Neural cell (in vitro differentiated cells): ENCODE results near the gene RMRP. TPM values are rescaled to one million over a fixed set of nuclear protein-coding genes. Genes with fewer than 3 reads are reported as not detected.
"Not testable (repeated sequence)": the region's sequence is repeated elsewhere in the genome, so short reads cannot be mapped to it uniquely, and the experiment has no call there.

ENCODE experiments used
- H2AFZ ChIP-seq: fragments of 200-600, 300-800 bp; sonication (generic), shearing (Covaris generic); 2 replicates; pipeline ENCODE4 v1.6.0; 2014; ENCODE audit warnings: low read depth, mild to moderate bottlenecking, antibody characterized with exemption, low read length, moderate library complexity
- H3F3A ChIP-seq: fragments of 200-600 bp; shearing (Covaris generic); 2 replicates; pipeline ENCODE4 v1.6.1; 2016; ENCODE audit warnings: mild to moderate bottlenecking, moderate library complexity, mixed read lengths, antibody characterized with exemption, low read length; ENCODE audit not compliant: insufficient read depth, poor library complexity, severe bottlenecking
- H3K27ac ChIP-seq: fragments of 200-600, 300-800 bp; sonication (generic), shearing (Covaris generic); 2 replicates; pipeline ENCODE4 v1.5.1; 2014; ENCODE audit warnings: mild to moderate bottlenecking, low read length, moderate library complexity
- H3K27me3 ChIP-seq: fragments of 300-800, 200-600 bp; sonication (generic), shearing (Covaris generic); 2 replicates; pipeline ENCODE4 v1.6.0; 2014; ENCODE audit warnings: mild to moderate bottlenecking, low read depth, low read length, moderate library complexity; ENCODE audit not compliant: insufficient read depth
- H3K36me3 ChIP-seq: fragments of 300-800, 200-600 bp; sonication (generic), shearing (Covaris generic); 2 replicates; pipeline ENCODE4 v1.5.1; 2014; ENCODE audit warnings: mild to moderate bottlenecking, antibody characterized with exemption, low read length, moderate library complexity; ENCODE audit not compliant: insufficient read depth
- H3K4me2 ChIP-seq: fragments of 300-800, 200-600 bp; sonication (generic), shearing (Covaris generic); 2 replicates; pipeline ENCODE4 v1.6.0; 2014; ENCODE audit warnings: mild to moderate bottlenecking, low read length
- H3K4me3 ChIP-seq: fragments of 300-800, 200-600 bp; sonication (generic), shearing (Covaris generic); 2 replicates; pipeline ENCODE4 v1.5.1; 2014; ENCODE audit warnings: mild to moderate bottlenecking, low read length, moderate library complexity
- H3K79me2 ChIP-seq: fragments of 200-600 bp; shearing (Covaris generic); replicated peaks from 2 replicates; pipeline ENCODE4 v1.6.0; 2014; ENCODE audit warnings: mild to moderate bottlenecking, low read length, moderate library complexity; ENCODE audit not compliant: insufficient read depth
- H3K9ac ChIP-seq: fragments of 300-800, 200-600 bp; sonication (generic), shearing (Covaris generic); 2 replicates; pipeline ENCODE4 v1.6.1; 2016; ENCODE audit warnings: mild to moderate bottlenecking, low read length, mixed read lengths
- H3K9me2 ChIP-seq: fragments of 200-600 bp; shearing (Covaris generic); 2 replicates; pipeline ENCODE4 v1.6.1; 2016; ENCODE audit warnings: mild to moderate bottlenecking, low read length, mixed read lengths; ENCODE audit not compliant: insufficient read depth
- H3K9me3 ChIP-seq: fragments of 200-600, 300-800 bp; sonication (generic), shearing (Covaris generic); 2 replicates; pipeline ENCODE4 v1.6.1; 2016; ENCODE audit warnings: mild to moderate bottlenecking, mixed run types, low read length, moderate library complexity, mixed read lengths
- H4K20me1 ChIP-seq: fragments of 200-600 bp; shearing (Covaris generic); 2 replicates; pipeline ENCODE4 v1.6.1; 2016; ENCODE audit warnings: mild to moderate bottlenecking, mixed run types; ENCODE audit not compliant: insufficient read depth
- EP300 ChIP-seq: fragments of 450-650 bp; conservative IDR thresholded peaks from 2 replicates; pipeline ENCODE4 v1.6.1; 2014; ENCODE audit warnings: antibody characterized with exemption, mild to moderate bottlenecking, moderate library complexity; ENCODE audit not compliant: poor library complexity, severe bottlenecking
- EZH2 ChIP-seq: fragments of 200-600, 300-800 bp; shearing (Covaris generic), sonication (generic); IDR thresholded peaks from 2 replicates; pipeline ENCODE4 v1.6.1; 2014; ENCODE audit warnings: antibody characterized with exemption, low read length, borderline replicate concordance, mild to moderate bottlenecking; ENCODE audit not compliant: insufficient read depth, poor library complexity, severe bottlenecking
- MXI1 ChIP-seq: fragments of 450-650 bp; conservative IDR thresholded peaks from 2 replicates; pipeline ENCODE4 v1.6.1; 2014; ENCODE audit warnings: antibody characterized with exemption, mild to moderate bottlenecking; ENCODE audit not compliant: poor library complexity, severe bottlenecking
- POLR2AphosphoS5 ChIP-seq: IDR thresholded peaks from 2 replicates; pipeline ENCODE4 v1.6.1; 2012
- RAD21 ChIP-seq: fragments of 450-650 bp; conservative IDR thresholded peaks from 2 replicates; pipeline ENCODE4 v1.6.1; 2014; ENCODE audit warnings: antibody characterized with exemption, mild to moderate bottlenecking, moderate library complexity
- SMC3 ChIP-seq: fragments of 450-650 bp; conservative IDR thresholded peaks from 2 replicates; pipeline ENCODE4 v1.6.1; 2014; ENCODE audit warnings: antibody characterized with exemption, mild to moderate bottlenecking, moderate library complexity; ENCODE audit not compliant: poor library complexity
- TAF1 ChIP-seq: IDR thresholded peaks from 2 replicates; pipeline ENCODE4 v1.6.1; 2012; ENCODE audit warnings: low read depth
- polyA plus RNA-seq: library from polyadenylated mRNA; depleted of rRNA; stranded (reverse); fragments of >200 nt; gene quantifications from 2 replicates; pipeline ENCODE4 v1.2.3, GENCODE V29; 2014
- TF ChIP-seq, protein P1 (sequence below): fragments of 450-650 bp; IDR thresholded peaks from 2 replicates; pipeline ENCODE4 v1.5.1; 2014; ENCODE audit warnings: antibody characterized with exemption, mild to moderate bottlenecking, moderate library complexity; ENCODE audit not compliant: poor library complexity, severe bottlenecking
- TF ChIP-seq, protein P2 (sequence below): IDR thresholded peaks from 2 replicates; pipeline ENCODE4 v1.6.1; 2012; ENCODE audit warnings: borderline replicate concordance

The RMRP gene
- polyA plus RNA-seq, 1 donor from 2014 or later = not detected

DNA sequence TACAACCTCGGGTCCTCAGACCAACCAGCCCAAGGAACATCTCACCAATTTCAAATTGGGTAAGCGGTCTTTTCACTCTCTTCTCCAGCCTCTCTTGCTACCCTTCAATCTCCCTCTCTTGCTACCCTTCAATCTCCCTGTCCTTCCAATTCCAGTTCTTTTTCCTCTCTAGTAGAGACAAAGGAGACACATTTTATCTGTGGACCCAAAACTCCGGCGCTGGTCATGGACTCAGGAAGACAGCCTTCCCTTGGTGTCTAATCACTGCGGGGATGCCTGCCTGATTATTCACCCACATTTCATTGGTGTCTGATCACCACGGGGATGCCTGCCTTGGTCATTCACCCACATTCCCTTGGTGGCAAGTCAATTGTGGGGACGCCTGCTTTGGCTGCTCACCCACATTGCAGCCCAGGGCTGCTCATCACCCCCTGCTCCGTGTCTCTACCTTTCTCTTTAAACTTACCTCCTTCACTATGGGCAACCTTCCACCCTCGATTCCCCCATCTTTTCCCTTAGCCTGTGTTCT lies 20.3 kb downstream of the RMRP start:
- not testable (repeated sequence) for H3K27me3 ChIP-seq, H3K9me3 ChIP-seq, H4K20me1 ChIP-seq, H3K9ac ChIP-seq, H3K79me2 ChIP-seq, H3K4me3 ChIP-seq, H3K27ac ChIP-seq, H3F3A ChIP-seq, H3K36me3 ChIP-seq, H3K4me2 ChIP-seq, H3K9me2 ChIP-seq, H2AFZ ChIP-seq

DNA sequence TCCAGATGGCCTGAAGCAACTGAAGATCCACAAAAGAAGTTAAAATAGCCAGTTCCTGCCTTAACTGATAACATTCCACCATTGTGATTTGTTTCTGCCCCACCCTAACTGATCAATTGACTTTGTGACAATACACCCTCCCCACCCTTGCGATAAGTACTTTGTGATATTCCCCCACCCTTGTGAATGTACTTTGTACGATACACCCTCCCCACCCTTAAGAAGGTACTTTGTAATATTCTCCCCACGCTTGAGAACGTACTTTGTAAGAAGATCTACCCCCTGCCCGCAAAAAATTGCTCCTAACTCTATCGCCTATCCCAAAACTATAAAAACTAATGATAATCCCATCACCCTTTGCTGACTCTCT lies 21.0 kb downstream of the RMRP start:
- not testable (repeated sequence) for H3K27me3 ChIP-seq, H4K20me1 ChIP-seq, H3K4me3 ChIP-seq, H3K9me3 ChIP-seq, H2AFZ ChIP-seq, H3F3A ChIP-seq, H3K27ac ChIP-seq, H3K36me3 ChIP-seq, H3K9ac ChIP-seq, H3K4me2 ChIP-seq, H3K9me2 ChIP-seq, H3K79me2 ChIP-seq

DNA sequence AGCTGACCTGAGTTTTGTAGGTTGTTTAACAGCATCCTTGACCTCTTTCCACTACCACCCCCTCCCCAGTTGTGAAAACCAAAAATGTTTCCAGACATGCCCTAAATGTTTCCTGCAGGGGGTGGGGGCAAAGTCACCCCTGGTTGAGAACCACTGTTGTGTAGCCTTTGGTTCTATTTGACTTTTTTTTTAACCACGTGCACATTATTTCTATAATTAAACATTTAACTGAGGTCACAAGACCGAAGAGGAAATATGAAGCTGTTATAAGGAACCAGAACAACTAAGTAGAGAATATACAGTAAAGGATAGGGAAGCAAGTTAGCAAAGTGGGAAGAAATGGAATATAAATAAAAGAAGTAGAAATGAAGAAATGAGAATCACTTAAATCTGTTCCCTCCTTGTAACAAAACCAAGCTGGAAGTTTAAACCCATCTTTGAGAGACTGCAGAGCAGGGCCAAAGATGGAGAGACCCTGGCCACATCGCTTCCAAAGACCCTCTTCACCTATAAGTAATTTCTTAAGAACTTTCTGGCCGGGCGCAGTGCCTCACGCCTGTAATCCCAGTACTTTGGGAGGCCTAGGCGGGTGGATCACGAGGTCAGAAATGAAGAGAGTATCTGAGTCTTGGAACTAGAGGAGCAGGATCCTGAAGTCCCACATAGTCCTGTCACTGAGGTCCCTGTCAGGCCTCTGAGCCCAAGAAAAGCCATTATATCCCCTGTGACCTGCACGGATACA lies 21.5 kb downstream of the RMRP start:
- Histone ChIP-seq H3K27ac (no peak overlapping the region), H3K36me3 (no peaks in the 10 kb centered on the region), H3K4me2 (no peak overlapping the region), H3F3A (no peaks in the 10 kb centered on the region), H3K9me3 (no peaks in the 10 kb centered on the region), H3K79me2 (no peaks in the 10 kb centered on the region), H3K9ac (no peak overlapping the region), H3K27me3 (no peaks in the 10 kb centered on the region), H3K9me2 (no peaks in the 10 kb centered on the region), H2AFZ (no peak overlapping the region), H3K4me3 (no peak overlapping the region), H4K20me1 (no peaks in the 10 kb centered on the region)
- TF ChIP-seq EP300 = no peak
- no peak for TF ChIP-seq EZH2
- TF ChIP-seq, protein P1, sequence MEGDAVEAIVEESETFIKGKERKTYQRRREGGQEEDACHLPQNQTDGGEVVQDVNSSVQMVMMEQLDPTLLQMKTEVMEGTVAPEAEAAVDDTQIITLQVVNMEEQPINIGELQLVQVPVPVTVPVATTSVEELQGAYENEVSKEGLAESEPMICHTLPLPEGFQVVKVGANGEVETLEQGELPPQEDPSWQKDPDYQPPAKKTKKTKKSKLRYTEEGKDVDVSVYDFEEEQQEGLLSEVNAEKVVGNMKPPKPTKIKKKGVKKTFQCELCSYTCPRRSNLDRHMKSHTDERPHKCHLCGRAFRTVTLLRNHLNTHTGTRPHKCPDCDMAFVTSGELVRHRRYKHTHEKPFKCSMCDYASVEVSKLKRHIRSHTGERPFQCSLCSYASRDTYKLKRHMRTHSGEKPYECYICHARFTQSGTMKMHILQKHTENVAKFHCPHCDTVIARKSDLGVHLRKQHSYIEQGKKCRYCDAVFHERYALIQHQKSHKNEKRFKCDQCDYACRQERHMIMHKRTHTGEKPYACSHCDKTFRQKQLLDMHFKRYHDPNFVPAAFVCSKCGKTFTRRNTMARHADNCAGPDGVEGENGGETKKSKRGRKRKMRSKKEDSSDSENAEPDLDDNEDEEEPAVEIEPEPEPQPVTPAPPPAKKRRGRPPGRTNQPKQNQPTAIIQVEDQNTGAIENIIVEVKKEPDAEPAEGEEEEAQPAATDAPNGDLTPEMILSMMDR = no peak

DNA sequence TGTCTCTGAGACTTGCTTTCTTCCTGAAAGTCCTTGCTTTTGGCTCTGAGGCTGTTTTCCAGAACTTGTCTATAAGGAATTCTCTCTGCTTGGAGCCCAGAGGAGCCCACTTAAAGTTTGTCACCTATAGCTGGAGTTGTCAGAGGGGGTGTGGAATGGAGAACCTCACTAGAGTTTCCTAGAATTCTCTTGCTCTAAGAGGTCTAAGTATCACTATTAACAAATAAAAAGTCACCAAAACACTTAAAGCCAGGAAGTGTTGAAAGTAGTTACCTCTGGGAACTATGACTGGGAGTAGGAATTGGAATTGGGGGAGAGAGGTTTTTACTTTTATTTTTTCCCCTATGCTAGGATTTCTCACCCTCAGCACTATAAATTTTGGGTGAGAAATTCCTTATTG lies 22.1 kb downstream of the RMRP start:
- Histone ChIP-seq H3K4me3 (no peak overlapping the region), H3K27me3 (no peaks in the 10 kb centered on the region), H3K9ac (no peak overlapping the region), H4K20me1 (no peaks in the 10 kb centered on the region), H3K4me2 (no peak overlapping the region), H3F3A (no peaks in the 10 kb centered on the region), H3K36me3 (no peaks in the 10 kb centered on the region), H2AFZ (no peak overlapping the region), H3K9me3 (no peaks in the 10 kb centered on the region), H3K27ac (no peak overlapping the region), H3K9me2 (no peaks in the 10 kb centered on the region), H3K79me2 (no peaks in the 10 kb centered on the region)
- TF ChIP-seq SMC3 = no peak
- no peak for TF ChIP-seq TAF1
- TF ChIP-seq MXI1 = no peak
- TF ChIP-seq, protein P2, sequence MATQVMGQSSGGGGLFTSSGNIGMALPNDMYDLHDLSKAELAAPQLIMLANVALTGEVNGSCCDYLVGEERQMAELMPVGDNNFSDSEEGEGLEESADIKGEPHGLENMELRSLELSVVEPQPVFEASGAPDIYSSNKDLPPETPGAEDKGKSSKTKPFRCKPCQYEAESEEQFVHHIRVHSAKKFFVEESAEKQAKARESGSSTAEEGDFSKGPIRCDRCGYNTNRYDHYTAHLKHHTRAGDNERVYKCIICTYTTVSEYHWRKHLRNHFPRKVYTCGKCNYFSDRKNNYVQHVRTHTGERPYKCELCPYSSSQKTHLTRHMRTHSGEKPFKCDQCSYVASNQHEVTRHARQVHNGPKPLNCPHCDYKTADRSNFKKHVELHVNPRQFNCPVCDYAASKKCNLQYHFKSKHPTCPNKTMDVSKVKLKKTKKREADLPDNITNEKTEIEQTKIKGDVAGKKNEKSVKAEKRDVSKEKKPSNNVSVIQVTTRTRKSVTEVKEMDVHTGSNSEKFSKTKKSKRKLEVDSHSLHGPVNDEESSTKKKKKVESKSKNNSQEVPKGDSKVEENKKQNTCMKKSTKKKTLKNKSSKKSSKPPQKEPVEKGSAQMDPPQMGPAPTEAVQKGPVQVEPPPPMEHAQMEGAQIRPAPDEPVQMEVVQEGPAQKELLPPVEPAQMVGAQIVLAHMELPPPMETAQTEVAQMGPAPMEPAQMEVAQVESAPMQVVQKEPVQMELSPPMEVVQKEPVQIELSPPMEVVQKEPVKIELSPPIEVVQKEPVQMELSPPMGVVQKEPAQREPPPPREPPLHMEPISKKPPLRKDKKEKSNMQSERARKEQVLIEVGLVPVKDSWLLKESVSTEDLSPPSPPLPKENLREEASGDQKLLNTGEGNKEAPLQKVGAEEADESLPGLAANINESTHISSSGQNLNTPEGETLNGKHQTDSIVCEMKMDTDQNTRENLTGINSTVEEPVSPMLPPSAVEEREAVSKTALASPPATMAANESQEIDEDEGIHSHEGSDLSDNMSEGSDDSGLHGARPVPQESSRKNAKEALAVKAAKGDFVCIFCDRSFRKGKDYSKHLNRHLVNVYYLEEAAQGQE = no peak
- TF ChIP-seq RAD21 = no peak
- TF ChIP-seq EZH2 = no peak
- TF ChIP-seq EP300 = no peak
- TF ChIP-seq, protein P1 = no peak
- no peak for TF ChIP-seq POLR2AphosphoS5
